Smooth muscle cell (in vitro differentiated cells): ENCODE measurements around the gene KCNMA1. TPM values are rescaled to one million over a fixed set of nuclear protein-coding genes. Genes with fewer than 3 reads are reported as not detected.

Experiments used
- DNase-seq: peaks from one replicate; lab custom pipeline; 2025; ENCODE audit not compliant: unreplicated experiment; lab: John Stamatoyannopoulos, UW
- H2AFZ ChIP-seq: fragments of 200-600 bp; sonication (generic); 2 replicates; pipeline ENCODE4 v1.6.0; 2016; ENCODE audit warnings: antibody characterized with exemption, low read depth, mild to moderate bottlenecking
- H3F3A ChIP-seq: fragments of 200-600 bp; sonication (generic); 2 replicates; pipeline ENCODE4 v1.6.0; 2017; ENCODE audit warnings: antibody characterized with exemption, low read depth
- H3K27ac ChIP-seq: fragments of 200-600 bp; sonication (generic); 2 replicates; pipeline ENCODE4 v1.5.1; 2016; ENCODE audit warnings: low read depth, mild to moderate bottlenecking
- H3K27me3 ChIP-seq: fragments of 200-600 bp; sonication (generic); 2 replicates; pipeline ENCODE4 v1.6.1; 2016; ENCODE audit warnings: low read depth, mild to moderate bottlenecking
- H3K36me3 ChIP-seq: fragments of 200-600 bp; sonication (generic); 2 replicates; pipeline ENCODE4 v1.5.1; 2016; ENCODE audit warnings: low read depth
- H3K4me1 ChIP-seq: fragments of 200-600 bp; sonication (generic); 2 replicates; pipeline ENCODE4 v1.5.1; 2016; ENCODE audit warnings: low read depth
- H3K4me2 ChIP-seq: fragments of 200-600 bp; sonication (generic); 2 replicates; pipeline ENCODE4 v1.6.0; 2016; ENCODE audit warnings: mild to moderate bottlenecking
- H3K4me3 ChIP-seq: fragments of 200-600 bp; sonication (generic); 2 replicates; pipeline ENCODE4 v1.5.1; 2016; ENCODE audit warnings: mild to moderate bottlenecking
- H3K79me2 ChIP-seq: fragments of 200-600 bp; sonication (generic); 2 replicates; pipeline ENCODE4 v1.6.0; 2016; ENCODE audit warnings: low read depth, mild to moderate bottlenecking
- H3K9ac ChIP-seq: fragments of 200-600 bp; sonication (generic); 2 replicates; pipeline ENCODE4 v1.6.0; 2016; ENCODE audit warnings: low read depth
- H3K9me3 ChIP-seq: fragments of 200-600 bp; sonication (generic); replicated peaks from 2 replicates; pipeline ENCODE4 v1.5.1; 2016; ENCODE audit warnings: low read depth
- H4K20me1 ChIP-seq: fragments of 200-600 bp; sonication (generic); 2 replicates; pipeline ENCODE4 v1.6.0; 2016; ENCODE audit warnings: low read depth
- CTCF ChIP-seq: fragments of 200-600 bp; sonication (generic); IDR thresholded peaks from 2 replicates; pipeline ENCODE4 v1.5.1; 2017; ENCODE audit warnings: borderline replicate concordance, mild to moderate bottlenecking, antibody characterized with exemption; ENCODE audit not compliant: insufficient read depth, poor library complexity, severe bottlenecking
- WGBS: methylation state at CpG from one replicate; pipeline ENCODE4 v1.1.7; 2016; ENCODE audit warnings: low lambda C conversion rate; 5-methylcytosine and 5-hydroxymethylcytosine counted together
- polyA plus RNA-seq: library from polyadenylated mRNA; unstranded; fragments of >200 nt; fragmentation: Nextera tagmentation; extraction: Ambion mirVana; gene quantifications from 2 replicates; pipeline ENCODE4 v1.2.1, GENCODE V29; 2016
- total RNA-seq: library from RNA; depleted of rRNA; stranded (reverse); fragments of >200 nt; gene quantifications from 2 replicates; pipeline ENCODE4 v1.2.3, GENCODE V29; 2014

The KCNMA1 gene
- total and polyA plus RNA-seq, 2 experiments from 2014 or later: 9.1 to 23.4 TPM

GRCh38 chr10:77486517-77486916, 151.1 kb downstream of the KCNMA1 start:
- no peaks in the 10 kb centered on the region for H4K20me1 ChIP-seq
- peaks cover 4% of the 10 kb centered on the region for H3K4me1 ChIP-seq
- H3K36me3 ChIP-seq: no peaks in the 10 kb centered on the region
- no peak overlapping the region for H3K9ac ChIP-seq
- DNase-seq: no peak
- no peak for TF ChIP-seq CTCF
- 92% methylated on average over 3 of the region's 3 CpGs for WGBS
- no peaks in the 10 kb centered on the region for H3K27me3 ChIP-seq
- no peak overlapping the region for H3K27ac ChIP-seq
- no peaks in the 10 kb centered on the region for H3K79me2 ChIP-seq
- H3K4me2 ChIP-seq: no peak overlapping the region
- H3K4me3 ChIP-seq: no peak overlapping the region
- H3K9me3 ChIP-seq: no peaks in the 10 kb centered on the region
- H2AFZ ChIP-seq: no peak overlapping the region
- no peaks in the 10 kb centered on the region for H3F3A ChIP-seq

GRCh38 chr10:77485847-77486246, 151.8 kb downstream of the KCNMA1 start:
- 100% methylated on average over 2 of the region's 2 CpGs for WGBS

GRCh38 chr10:77482072-77482471, 155.5 kb downstream of the KCNMA1 start:
- no peak overlapping the region for H2AFZ ChIP-seq
- H3K9me3 ChIP-seq: no peaks in the 10 kb centered on the region
- H3K27me3 ChIP-seq: no peaks in the 10 kb centered on the region
- no peak overlapping the region for H3K27ac ChIP-seq
- no peak for DNase-seq
- H3K4me1 ChIP-seq: peaks cover 4% of the 10 kb centered on the region
- peaks cover 16% of the 10 kb centered on the region for H3F3A ChIP-seq
- H4K20me1 ChIP-seq: no peaks in the 10 kb centered on the region
- no peak overlapping the region for H3K9ac ChIP-seq
- H3K36me3 ChIP-seq: no peaks in the 10 kb centered on the region
- TF ChIP-seq CTCF: no peak
- 79% methylated on average over 2 of the region's 2 CpGs for WGBS
- H3K4me3 ChIP-seq: no peak overlapping the region
- H3K79me2 ChIP-seq: no peaks in the 10 kb centered on the region
- H3K4me2 ChIP-seq: no peak overlapping the region

More at GRCh38 chr10:77485847-77486246, 151.8 kb downstream of the KCNMA1 start:
- TF ChIP-seq CTCF: no peak
- no peaks in the 10 kb centered on the region for H3K36me3 ChIP-seq
- no peak overlapping the region for H2AFZ ChIP-seq
- no peaks in the 10 kb centered on the region for H4K20me1 ChIP-seq
- DNase-seq: no peak
- H3K27me3 ChIP-seq: no peaks in the 10 kb centered on the region
- H3F3A ChIP-seq: no peaks in the 10 kb centered on the region
- no peak overlapping the region for H3K4me3 ChIP-seq
- no peak overlapping the region for H3K27ac ChIP-seq
- H3K4me1 ChIP-seq: peaks cover 4% of the 10 kb centered on the region
- no peak overlapping the region for H3K4me2 ChIP-seq
- no peaks in the 10 kb centered on the region for H3K79me2 ChIP-seq
- no peaks in the 10 kb centered on the region for H3K9me3 ChIP-seq
- H3K9ac ChIP-seq: no peak overlapping the region

- Histone ChIP-seq H3K9me3 (no peaks in the 10 kb centered on the region), H3K4me2 (no peak overlapping the region), H3F3A (peaks cover 16% of the 10 kb centered on the region), H3K4me1 (peaks cover 4% of the 10 kb centered on the region), H3K9ac (no peak overlapping the region), H3K4me3 (no peak overlapping the region), H3K36me3 (no peaks in the 10 kb centered on the region), H3K27ac (no peak overlapping the region), H3K27me3 (no peaks in the 10 kb centered on the region), H3K79me2 (no peaks in the 10 kb centered on the region), H4K20me1 (no peaks in the 10 kb centered on the region), H2AFZ (no peak overlapping the region)
- TF ChIP-seq CTCF: no peak
- WGBS: 64% methylated on average over 8 of the region's 8 CpGs
- no peak for DNase-seq
These were observed 158.0 kb downstream of the KCNMA1 start for GRCh38 chr10:77479586-77479985.
